ENCODE data around the gene SLC38A1. TPM values are rescaled to one million over a fixed set of nuclear protein-coding genes. Genes with fewer than 3 reads are reported as not detected.
A peak's percentile ranks its signal among the peaks of the same experiment; 100 is the strongest.

SLC38A1 gene
- total and polyA plus RNA-seq, 2 experiments from 2014 or later, result 114 to 234 TPM

- ATAC-seq (no peak), DNase-seq (ENCODE audit: low spot score) (no peak)
- Histone ChIP-seq H3K4me3 (no peak overlapping the region), H3K36me3 (ENCODE audit: insufficient read depth) (peaks cover 7% of the 10 kb centered on the region), H3K27ac (ENCODE audit: low read depth) (no peak overlapping the region), H3K4me2 (no peak overlapping the region), H4K20me1 (replicated peaks; ENCODE audit: insufficient read depth) (peaks cover 12% of the 10 kb centered on the region), H3K4me1 (ENCODE audit: insufficient read depth) (peaks cover 12% of the 10 kb centered on the region), H2AFZ (no peak overlapping the region), H3K27me3 (ENCODE audit: insufficient read depth) (no peaks in the 10 kb centered on the region), H3F3A (replicated peaks; ENCODE audit: low read depth) (0 out of 2 replicates have a peak, but pooled peaks cover 7% of the 10 kb centered on the region), H3K79me2 (replicated peaks; ENCODE audit: insufficient read depth) (no peaks in the 10 kb centered on the region), H3K9me2 (ENCODE audit: insufficient read depth) (peaks cover 3% of the 10 kb centered on the region; the same call in 1 of the 2 replicates)
- H3K4me3 Mint-ChIP-seq, result no peak overlapping the region
- peaks cover 16% of the 10 kb centered on the region for H3K4me1 Mint-ChIP-seq
- no peak overlapping the region for H3K27ac Mint-ChIP-seq
- peaks cover 25% of the 10 kb centered on the region for H3K9me3 Mint-ChIP-seq
- peaks cover 54% of the 10 kb centered on the region for H3K36me3 Mint-ChIP-seq (ENCODE audit: low read depth)
- no peak for TF ChIP-seq REST (IDR thresholded peaks at IDR 0.05; ENCODE audit: unreplicated experiment)
- no peak for TF ChIP-seq CREB1 (CRISPR knock-in tag; IDR thresholded peaks at IDR 0.05; ENCODE audit: low read depth)
- TF ChIP-seq STAT1 (IDR thresholded peaks at IDR 0.05; ENCODE audit: unreplicated experiment), result no peak
- TF ChIP-seq, protein P1, sequence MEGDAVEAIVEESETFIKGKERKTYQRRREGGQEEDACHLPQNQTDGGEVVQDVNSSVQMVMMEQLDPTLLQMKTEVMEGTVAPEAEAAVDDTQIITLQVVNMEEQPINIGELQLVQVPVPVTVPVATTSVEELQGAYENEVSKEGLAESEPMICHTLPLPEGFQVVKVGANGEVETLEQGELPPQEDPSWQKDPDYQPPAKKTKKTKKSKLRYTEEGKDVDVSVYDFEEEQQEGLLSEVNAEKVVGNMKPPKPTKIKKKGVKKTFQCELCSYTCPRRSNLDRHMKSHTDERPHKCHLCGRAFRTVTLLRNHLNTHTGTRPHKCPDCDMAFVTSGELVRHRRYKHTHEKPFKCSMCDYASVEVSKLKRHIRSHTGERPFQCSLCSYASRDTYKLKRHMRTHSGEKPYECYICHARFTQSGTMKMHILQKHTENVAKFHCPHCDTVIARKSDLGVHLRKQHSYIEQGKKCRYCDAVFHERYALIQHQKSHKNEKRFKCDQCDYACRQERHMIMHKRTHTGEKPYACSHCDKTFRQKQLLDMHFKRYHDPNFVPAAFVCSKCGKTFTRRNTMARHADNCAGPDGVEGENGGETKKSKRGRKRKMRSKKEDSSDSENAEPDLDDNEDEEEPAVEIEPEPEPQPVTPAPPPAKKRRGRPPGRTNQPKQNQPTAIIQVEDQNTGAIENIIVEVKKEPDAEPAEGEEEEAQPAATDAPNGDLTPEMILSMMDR (conservative IDR thresholded peaks at IDR 0.05; ENCODE audit: low read depth in 2 of 2), result no peak
- TF ChIP-seq ZNF331 (CRISPR knock-in tag; IDR thresholded peaks at IDR 0.05; ENCODE audit: low read depth), result no peak
- no peak for TF ChIP-seq JUNB (IDR thresholded peaks at IDR 0.05; ENCODE audit: unreplicated experiment)
- TF ChIP-seq ZNF114 (CRISPR knock-in tag; IDR thresholded peaks at IDR 0.05), result no peak
- TF ChIP-seq POLR2AphosphoS5 (IDR thresholded peaks at IDR 0.05; ENCODE audit: low read depth), result no peak
- H3K27me3 Mint-ChIP-seq (ENCODE audit: insufficient read depth, low read depth, poor library complexity), result peaks cover 20% of the 10 kb centered on the region
These were observed 82.8 kb downstream of the SLC38A1 start for GRCh38 chr12:46186088-46186487.

GRCh38 chr12:46185686-46186085 is 83.2 kb downstream of the SLC38A1 start:
- ATAC-seq (no peak; the same call in 2 of the 3 replicates), DNase-seq (ENCODE audit: low spot score) (no peak)
- Mint-ChIP-seq H3K27ac (no peak overlapping the region), H3K36me3 (ENCODE audit: low read depth) (peaks cover 50% of the 10 kb centered on the region), H3K4me1 (peaks cover 16% of the 10 kb centered on the region), H3K4me3 (no peak overlapping the region), H3K27me3 (ENCODE audit: insufficient read depth, low read depth, poor library complexity) (peaks cover 16% of the 10 kb centered on the region), H3K9me3 (peaks cover 21% of the 10 kb centered on the region)
- Histone ChIP-seq H3K4me3 (no peak overlapping the region), H3K79me2 (replicated peaks; ENCODE audit: insufficient read depth) (no peaks in the 10 kb centered on the region), H3K27me3 (ENCODE audit: insufficient read depth) (no peaks in the 10 kb centered on the region), H3K9me2 (ENCODE audit: insufficient read depth) (peaks cover 3% of the 10 kb centered on the region; the same call in 1 of the 2 replicates), H3F3A (replicated peaks; ENCODE audit: low read depth) (0 out of 2 replicates have a peak, but pooled peaks cover 7% of the 10 kb centered on the region), H3K4me2 (no peak overlapping the region), H3K27ac (ENCODE audit: low read depth) (no peak overlapping the region), H3K4me1 (ENCODE audit: insufficient read depth) (peaks cover 12% of the 10 kb centered on the region), H3K36me3 (ENCODE audit: insufficient read depth) (peaks cover 6% of the 10 kb centered on the region), H2AFZ (no peak overlapping the region), H4K20me1 (replicated peaks; ENCODE audit: insufficient read depth) (peaks cover 12% of the 10 kb centered on the region)
- TF ChIP-seq ZNF331 (CRISPR knock-in tag; IDR thresholded peaks at IDR 0.05; ENCODE audit: low read depth), result no peak
- TF ChIP-seq EZH2phosphoT487 (IDR thresholded peaks at IDR 0.05; ENCODE audit: unreplicated experiment), result no peak
- 0 out of 2 replicates have a peak, but pooled peaks have one; percentile 26 for TF ChIP-seq POLR2AphosphoS5 (IDR thresholded peaks at IDR 0.05; ENCODE audit: low read depth)
- TF ChIP-seq, protein P2, sequence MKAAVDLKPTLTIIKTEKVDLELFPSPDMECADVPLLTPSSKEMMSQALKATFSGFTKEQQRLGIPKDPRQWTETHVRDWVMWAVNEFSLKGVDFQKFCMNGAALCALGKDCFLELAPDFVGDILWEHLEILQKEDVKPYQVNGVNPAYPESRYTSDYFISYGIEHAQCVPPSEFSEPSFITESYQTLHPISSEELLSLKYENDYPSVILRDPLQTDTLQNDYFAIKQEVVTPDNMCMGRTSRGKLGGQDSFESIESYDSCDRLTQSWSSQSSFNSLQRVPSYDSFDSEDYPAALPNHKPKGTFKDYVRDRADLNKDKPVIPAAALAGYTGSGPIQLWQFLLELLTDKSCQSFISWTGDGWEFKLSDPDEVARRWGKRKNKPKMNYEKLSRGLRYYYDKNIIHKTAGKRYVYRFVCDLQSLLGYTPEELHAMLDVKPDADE (IDR thresholded peaks at IDR 0.05), result no peak

Measured in GM23338 (cell line).